Measurements from ENCODE around the gene VAT1L.

VAT1L gene

GRCh38 chr16:77998350-77999023 lies 210.1 kb downstream of the VAT1L start:
- Histone ChIP-seq H3F3A (ENCODE audit: control insufficient read depth, insufficient read depth) (no peaks in the 10 kb centered on the region), H3K36me3 (ENCODE audit: control insufficient read depth, low read length) (no peaks in the 10 kb centered on the region), H3K9me2 (replicated peaks; ENCODE audit: control insufficient read depth, low read length) (no peaks in the 10 kb centered on the region), H3K4me1 (ENCODE audit: control insufficient read depth, low read length) (no peaks in the 10 kb centered on the region), H3K27me3 (ENCODE audit: control insufficient read depth, low read length) (no peaks in the 10 kb centered on the region), H3K79me2 (ENCODE audit: control insufficient read depth, low read length) (no peaks in the 10 kb centered on the region), H3K27ac (ENCODE audit: low read depth, low read length) (no peak overlapping the region), H3K4me3 (ENCODE audit: low read length) (no peak overlapping the region), H4K20me1 (ENCODE audit: control insufficient read depth, insufficient read depth, low read depth, low read length) (no peaks in the 10 kb centered on the region), H3K4me2 (ENCODE audit: low read length) (no peak overlapping the region), H3K9me3 (ENCODE audit: control insufficient read depth, insufficient read depth, low read length) (no peaks in the 10 kb centered on the region)
- no peak for TF ChIP-seq EZH2phosphoT487 (IDR thresholded peaks at IDR 0.05; ENCODE audit: borderline replicate concordance, low read length)
- TF ChIP-seq, protein P1, sequence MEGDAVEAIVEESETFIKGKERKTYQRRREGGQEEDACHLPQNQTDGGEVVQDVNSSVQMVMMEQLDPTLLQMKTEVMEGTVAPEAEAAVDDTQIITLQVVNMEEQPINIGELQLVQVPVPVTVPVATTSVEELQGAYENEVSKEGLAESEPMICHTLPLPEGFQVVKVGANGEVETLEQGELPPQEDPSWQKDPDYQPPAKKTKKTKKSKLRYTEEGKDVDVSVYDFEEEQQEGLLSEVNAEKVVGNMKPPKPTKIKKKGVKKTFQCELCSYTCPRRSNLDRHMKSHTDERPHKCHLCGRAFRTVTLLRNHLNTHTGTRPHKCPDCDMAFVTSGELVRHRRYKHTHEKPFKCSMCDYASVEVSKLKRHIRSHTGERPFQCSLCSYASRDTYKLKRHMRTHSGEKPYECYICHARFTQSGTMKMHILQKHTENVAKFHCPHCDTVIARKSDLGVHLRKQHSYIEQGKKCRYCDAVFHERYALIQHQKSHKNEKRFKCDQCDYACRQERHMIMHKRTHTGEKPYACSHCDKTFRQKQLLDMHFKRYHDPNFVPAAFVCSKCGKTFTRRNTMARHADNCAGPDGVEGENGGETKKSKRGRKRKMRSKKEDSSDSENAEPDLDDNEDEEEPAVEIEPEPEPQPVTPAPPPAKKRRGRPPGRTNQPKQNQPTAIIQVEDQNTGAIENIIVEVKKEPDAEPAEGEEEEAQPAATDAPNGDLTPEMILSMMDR (IDR thresholded peaks at IDR 0.05; ENCODE audit: low read depth, low read length, poor library complexity, severe bottlenecking): no peak

DNA sequence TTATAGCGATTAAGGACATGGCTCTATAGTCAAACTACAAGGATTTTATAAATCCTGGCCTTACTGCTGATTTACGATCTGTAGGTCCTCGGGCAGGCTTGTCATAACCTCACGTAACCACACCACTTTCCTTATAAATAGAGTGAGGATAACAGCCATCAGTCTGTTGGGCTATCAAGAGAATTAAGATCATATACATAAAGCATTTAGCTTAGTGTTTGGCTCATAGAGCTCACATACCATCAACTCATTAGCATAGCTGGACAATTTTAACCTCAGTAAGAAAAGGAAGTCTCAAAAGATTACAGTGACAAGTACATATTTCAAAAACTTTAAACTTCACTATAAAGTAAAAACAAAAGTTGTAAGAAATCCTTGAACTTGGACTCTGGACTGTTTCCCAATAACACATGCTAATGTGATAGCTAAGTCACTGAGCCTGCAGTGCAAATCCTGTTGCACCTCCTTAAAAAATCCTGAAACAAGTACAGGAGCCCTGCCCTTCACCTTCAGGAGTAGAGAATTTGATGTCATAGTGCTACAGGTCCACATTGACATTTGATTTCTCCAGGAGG lies 213.2 kb downstream of the VAT1L start:
- no peaks in the 10 kb centered on the region for H3K27me3 ChIP-seq (ENCODE audit: control insufficient read depth, low read length)
- TF ChIP-seq, protein P1 (IDR thresholded peaks at IDR 0.05; ENCODE audit: low read depth, low read length, poor library complexity, severe bottlenecking): no peak
- TF ChIP-seq EZH2phosphoT487 (IDR thresholded peaks at IDR 0.05; ENCODE audit: borderline replicate concordance, low read length): no peak
- no peaks in the 10 kb centered on the region for H3F3A ChIP-seq (ENCODE audit: control insufficient read depth, insufficient read depth)
- no peaks in the 10 kb centered on the region for H4K20me1 ChIP-seq (ENCODE audit: control insufficient read depth, insufficient read depth, low read depth, low read length)
- no peaks in the 10 kb centered on the region for H3K9me2 ChIP-seq (replicated peaks; ENCODE audit: control insufficient read depth, low read length)
- no peak overlapping the region for H3K4me3 ChIP-seq (ENCODE audit: low read length)
- no peak overlapping the region for H3K4me2 ChIP-seq (ENCODE audit: low read length)
- H3K9me3 ChIP-seq (ENCODE audit: control insufficient read depth, insufficient read depth, low read length): no peaks in the 10 kb centered on the region
- no peaks in the 10 kb centered on the region for H3K36me3 ChIP-seq (ENCODE audit: control insufficient read depth, low read length)
- H3K27ac ChIP-seq (ENCODE audit: low read depth, low read length): no peak overlapping the region
- H3K79me2 ChIP-seq (ENCODE audit: control insufficient read depth, low read length): no peaks in the 10 kb centered on the region
- no peaks in the 10 kb centered on the region for H3K4me1 ChIP-seq (ENCODE audit: control insufficient read depth, low read length)

GRCh38 chr16:78002915-78003538 lies 214.7 kb downstream of the VAT1L start:
- H3K9me3 ChIP-seq (ENCODE audit: control insufficient read depth, insufficient read depth, low read length): no peaks in the 10 kb centered on the region
- no peaks in the 10 kb centered on the region for H3K4me1 ChIP-seq (ENCODE audit: control insufficient read depth, low read length)
- H3K27ac ChIP-seq (ENCODE audit: low read depth, low read length): no peak overlapping the region
- H3K79me2 ChIP-seq (ENCODE audit: control insufficient read depth, low read length): no peaks in the 10 kb centered on the region
- no peaks in the 10 kb centered on the region for H3K36me3 ChIP-seq (ENCODE audit: control insufficient read depth, low read length)
- no peaks in the 10 kb centered on the region for H3K27me3 ChIP-seq (ENCODE audit: control insufficient read depth, low read length)
- 0 out of 2 replicates have a peak overlapping the region, but pooled peaks have one; percentile 8 for H3K4me2 ChIP-seq (ENCODE audit: low read length)
- H4K20me1 ChIP-seq (ENCODE audit: control insufficient read depth, insufficient read depth, low read depth, low read length): no peaks in the 10 kb centered on the region
- H3K9me2 ChIP-seq (replicated peaks; ENCODE audit: control insufficient read depth, low read length): no peaks in the 10 kb centered on the region
- H3F3A ChIP-seq (ENCODE audit: control insufficient read depth, insufficient read depth): no peaks in the 10 kb centered on the region
- TF ChIP-seq, protein P1 (IDR thresholded peaks at IDR 0.05; ENCODE audit: low read depth, low read length, poor library complexity, severe bottlenecking): peak; percentile 88
- no peak for TF ChIP-seq EZH2phosphoT487 (IDR thresholded peaks at IDR 0.05; ENCODE audit: borderline replicate concordance, low read length)
- H3K4me3 ChIP-seq (ENCODE audit: low read length): no peak overlapping the region
